Measurements from ENCODE around the gene RNH1.
"Not testable (repeated sequence)": the region's sequence is repeated elsewhere in the genome, so short reads cannot be mapped to it uniquely, and the experiment has no call there.

Gene RNH1

DNA sequence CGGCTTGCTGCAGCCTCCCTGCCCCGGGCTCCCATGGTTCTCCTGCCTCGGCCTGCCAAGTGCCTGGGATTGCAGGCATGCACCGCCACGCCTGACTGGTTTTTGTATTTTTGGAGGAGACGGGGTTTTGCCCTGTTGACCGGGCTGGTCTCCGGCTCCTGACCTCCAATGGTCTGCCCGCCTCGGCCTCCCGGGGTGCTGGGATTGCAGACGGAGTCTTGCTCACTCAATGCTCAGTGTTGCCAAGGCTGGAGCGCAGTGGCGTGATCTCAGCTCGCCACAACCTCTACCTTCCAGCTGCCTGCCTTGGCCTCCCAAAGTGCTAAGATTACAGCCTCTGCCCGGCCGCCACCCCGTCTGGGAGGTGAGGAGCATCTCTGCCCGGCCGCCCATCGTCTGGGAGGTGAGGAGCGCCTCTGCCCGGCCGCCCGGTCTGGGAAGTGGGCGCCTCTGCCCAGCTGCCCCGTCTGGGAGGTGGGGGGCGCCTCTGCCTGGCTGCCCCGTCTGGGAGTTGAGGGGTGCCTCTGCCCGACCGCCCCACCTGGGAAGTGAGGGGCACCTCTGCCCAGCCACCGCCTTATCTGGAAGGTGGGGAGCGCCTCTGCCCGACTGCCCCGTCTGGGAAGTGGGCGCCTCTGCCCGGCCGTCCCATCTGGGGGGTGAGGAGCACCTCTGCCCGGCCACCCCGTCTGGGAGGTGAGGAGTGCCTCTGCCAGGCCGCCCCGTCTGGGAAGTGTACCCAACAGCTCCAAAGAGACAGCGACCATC, 10.1 kb upstream of the RNH1 start:
- DNase-seq = not testable (repeated sequence)

DNA sequence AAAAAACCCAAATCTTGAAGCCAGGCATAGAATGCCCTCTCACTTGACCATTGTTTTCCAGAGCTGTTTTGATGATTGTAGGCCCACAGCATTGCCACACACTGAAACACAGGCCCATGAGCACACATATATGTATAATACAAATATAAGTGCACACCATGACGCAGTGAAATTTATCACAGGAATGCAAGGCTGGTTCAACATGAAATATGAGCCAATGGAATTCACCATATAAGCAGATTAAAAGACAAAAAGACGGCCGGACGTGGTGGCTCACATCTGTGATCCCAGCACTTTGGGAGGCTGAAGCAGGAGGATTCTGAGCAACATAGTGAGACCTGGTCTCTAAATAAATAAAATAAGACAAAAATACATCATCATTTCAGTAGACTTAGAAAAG, 9.4 kb upstream of the RNH1 start:
- DNase-seq = no peak

DNA sequence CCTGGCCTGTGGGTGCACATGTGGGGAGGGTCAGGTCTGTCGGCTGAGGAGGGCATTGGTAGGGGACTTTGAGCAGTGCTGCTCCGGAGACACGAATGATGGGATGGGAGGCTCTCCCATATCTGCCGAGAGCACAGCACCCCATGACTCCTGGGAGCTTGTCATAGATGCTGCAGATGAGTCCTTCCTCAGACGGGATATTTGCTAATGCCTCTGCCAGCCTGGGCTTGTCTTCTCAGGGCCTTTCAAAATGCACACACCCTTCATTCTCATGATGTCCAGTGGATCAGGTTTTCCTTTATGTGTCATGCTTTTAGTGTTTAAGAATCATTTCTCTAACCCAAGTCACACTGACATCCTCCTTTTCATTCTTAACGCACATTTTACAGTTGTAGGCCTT, 8.1 kb upstream of the RNH1 start:
- DNase-seq = no peak

DNA sequence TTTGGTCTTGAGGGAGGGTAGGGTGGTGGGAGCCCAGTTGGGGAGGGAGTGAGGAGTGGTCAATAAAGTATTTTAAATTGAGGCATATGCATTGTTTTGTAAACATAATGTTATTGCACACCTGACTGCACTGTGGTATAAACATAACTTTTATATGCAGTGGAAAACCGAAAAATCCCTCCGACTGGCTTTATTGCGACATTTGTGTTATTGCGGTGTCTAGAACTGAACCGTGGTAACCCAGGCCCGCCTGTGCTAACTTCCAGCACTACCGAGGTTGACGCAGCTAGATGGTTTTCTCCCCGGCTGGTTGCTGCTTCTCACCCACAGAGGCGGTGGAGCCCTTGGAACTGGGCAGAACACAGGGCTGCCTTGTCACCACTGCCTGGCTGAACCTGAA, 7.6 kb upstream of the RNH1 start:
- no peak for DNase-seq

DNA sequence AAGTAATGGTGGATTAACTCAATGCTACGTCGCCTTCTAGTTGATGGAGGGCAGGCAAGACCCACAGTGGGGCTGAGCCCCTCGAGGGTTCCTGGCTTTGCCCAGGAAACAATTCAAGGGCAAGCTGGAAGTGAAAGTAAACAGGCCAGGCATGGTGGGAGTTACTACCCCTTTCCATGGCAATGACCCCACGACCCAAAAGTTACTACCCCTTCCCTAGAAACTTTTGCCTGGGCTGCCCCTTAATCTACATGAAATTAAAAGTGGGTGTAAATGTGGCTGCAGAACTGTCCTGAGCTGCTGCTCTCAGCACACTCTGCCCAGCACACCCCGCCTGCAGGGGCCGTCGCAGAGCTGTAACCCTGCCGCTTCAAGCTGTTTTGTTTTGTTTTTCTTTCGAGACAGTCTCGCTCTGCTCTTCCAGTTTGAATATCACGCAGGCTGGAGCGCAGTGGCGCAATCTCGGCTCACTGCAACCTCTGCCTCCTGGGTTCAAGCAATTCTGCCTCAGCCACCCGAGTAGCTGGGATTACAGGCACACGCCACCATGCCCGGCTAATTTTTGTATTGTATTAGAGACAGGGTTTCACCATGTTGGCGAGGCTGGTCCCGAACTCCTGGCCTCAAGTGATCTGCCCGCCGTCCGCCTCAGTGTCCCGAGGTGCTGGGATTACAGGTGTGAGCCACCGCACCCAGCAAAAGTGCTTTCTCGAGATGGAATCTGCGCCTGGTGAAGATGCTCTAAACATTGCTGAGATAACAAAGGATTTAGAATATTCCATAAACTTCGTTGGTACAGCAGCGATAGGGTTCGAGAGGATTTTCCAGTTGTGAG, 5.9 kb upstream of the RNH1 start:
- DNase-seq = no peak

DNA sequence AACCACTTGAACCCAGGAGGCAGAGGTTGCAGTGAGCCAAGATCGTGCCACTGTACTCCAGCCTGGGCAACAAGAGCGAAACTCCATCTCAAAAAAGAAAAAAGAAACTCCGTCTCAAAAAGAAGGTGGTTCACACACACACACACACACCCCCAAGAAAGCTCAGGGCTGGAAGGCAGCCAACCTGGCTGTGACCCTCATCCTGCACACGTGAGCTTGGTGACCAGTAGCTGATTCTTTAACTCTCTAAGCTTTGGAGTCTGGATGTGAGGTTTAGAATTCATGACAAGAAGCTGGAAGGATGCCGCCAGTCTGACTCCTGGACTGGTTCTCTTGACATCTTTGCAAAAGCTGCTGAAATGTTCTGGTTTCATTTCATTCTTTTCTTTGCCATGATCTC, 1.9 kb upstream of the RNH1 start:
- no peak for DNase-seq

DNA sequence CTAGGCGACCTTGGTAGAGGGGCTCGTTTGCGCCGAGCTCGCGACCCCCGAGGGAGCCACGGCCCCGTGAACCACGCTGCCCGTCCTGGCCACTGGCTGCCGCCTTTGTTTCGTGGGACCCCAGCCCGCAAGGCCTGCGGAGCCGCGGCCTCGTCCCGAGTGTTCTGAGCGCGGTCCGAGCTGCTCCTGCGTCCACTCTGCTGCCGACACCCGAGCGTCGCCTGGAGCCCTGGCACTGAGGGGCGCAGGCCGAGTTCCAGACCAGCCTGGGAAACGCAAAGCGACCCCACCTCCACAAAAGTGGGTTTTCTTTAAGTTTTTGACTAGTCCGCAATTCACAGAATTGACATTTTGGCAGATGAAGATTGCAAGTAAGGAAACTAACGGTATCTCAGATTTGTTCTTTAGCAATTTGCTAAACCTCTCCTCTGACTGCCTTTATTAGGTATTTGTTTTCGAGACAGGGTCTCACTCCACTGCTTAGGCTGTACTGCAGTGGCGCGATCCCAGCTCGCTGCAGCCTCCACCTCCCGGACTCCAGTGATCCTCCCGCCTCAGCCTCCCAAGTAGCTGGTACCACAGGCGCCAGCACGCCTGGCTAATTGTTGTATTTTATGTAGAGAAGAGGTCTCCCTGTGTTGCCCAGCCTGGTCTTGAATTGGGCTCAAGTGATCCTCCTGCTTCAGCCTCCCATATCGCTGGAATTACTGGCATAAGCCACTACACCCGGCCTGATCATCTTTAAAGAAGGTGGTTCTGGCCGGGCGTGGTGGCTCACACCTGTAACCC, 879 bp upstream of the RNH1 start:
- no peak for DNase-seq

DNA sequence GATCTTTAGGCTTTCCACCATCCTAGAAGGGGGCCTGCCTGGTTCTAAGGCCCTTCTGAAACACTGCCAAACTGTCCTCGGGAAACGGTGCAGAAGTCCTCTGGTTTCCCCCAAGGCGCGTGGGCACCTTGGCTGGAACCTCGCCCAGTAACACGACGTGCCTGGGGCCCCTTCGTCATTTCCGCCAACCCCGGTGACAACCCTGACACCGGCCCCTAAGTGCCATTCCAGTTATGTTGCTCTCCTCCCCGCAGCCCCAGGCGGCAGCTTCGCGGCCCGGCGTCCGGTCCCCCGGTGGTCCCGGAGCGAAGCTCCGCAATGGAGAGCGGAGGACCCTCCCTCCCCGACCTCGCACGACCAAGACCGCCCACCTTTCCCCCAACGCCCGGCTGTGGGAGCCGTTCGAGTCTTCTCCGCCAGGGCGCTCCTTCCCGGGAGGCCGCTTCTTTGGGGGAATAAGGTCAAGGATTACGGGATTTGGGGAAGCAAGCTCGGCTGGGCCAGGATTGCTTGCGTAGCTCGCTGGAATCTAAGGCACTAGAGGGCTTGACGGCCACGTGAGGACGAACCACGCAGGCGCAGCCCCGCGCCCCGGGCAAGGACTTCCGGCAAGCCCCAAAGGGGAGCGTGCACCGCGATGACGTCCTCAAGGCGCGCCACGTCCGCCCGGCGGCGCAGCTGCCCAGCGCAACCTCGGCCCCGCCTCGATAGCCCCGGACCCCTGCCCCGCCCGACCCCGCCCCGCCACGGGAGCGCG, 626 bp downstream of the RNH1 start:
- DNase-seq = peak; percentile 92 to 97 (median 95)

DNA sequence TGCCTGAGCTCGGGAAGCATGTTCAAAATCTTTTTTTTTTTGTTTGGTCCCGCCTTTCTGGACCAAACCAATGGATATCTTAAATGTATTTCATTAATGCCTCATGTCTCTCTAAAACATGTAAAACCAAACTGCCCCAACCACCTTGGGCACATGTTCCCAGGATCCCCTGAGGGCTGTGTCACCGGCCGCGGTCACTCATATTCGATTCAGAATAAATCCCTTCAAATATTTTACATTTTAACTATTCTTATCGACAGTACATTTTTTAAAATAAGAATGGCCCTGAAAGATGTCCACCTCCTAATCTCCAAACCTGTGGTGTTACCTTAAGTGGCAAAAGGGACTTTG, 2.1 kb downstream of the RNH1 start:
- DNase-seq = no peak

DNA sequence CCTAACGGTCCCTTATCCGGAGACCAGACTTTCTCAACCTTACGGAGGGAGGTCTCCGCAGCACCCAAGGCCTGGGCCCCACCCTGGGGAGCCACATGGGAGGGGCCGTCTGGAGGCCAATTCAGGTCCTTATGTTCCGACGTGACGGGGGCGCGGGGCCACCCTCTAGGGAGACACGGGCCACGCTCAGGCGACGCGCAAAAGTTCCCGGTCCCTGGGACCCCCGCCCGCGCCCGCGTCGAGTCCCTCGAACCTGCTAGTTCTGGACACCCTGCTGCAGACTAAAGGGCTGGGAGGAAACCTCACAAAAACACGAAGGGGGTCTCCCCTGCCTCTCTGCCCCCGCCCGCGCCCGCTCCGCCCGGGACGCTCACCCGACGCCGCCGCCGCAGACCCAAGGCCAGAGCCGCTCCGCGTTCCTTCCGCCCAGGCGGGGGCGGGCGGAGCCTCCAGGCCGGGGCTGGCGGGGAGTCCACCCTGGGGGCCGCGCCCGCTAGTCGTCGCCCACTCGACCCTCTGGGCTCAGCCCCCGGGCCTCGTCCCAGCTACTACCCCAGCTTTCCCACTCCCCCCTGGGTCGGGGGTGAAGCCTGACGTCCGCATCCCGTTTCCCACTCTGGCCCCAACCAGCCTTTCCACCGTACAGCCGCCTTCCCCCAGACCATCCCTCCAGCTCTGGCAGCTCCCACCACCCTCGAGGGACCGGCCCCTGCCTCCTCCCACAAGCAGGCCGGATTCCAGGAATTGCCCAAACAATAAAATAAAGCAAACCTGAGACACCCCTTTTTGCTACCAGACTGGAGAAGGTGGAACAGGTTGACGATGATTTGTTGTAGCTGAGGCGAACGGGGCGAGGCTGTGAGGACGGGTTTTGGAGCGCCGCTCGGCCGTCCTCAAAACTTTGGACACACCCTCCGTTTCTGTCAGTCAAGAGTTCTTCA, 2.7 kb downstream of the RNH1 start:
- DNase-seq = no peak

DNA sequence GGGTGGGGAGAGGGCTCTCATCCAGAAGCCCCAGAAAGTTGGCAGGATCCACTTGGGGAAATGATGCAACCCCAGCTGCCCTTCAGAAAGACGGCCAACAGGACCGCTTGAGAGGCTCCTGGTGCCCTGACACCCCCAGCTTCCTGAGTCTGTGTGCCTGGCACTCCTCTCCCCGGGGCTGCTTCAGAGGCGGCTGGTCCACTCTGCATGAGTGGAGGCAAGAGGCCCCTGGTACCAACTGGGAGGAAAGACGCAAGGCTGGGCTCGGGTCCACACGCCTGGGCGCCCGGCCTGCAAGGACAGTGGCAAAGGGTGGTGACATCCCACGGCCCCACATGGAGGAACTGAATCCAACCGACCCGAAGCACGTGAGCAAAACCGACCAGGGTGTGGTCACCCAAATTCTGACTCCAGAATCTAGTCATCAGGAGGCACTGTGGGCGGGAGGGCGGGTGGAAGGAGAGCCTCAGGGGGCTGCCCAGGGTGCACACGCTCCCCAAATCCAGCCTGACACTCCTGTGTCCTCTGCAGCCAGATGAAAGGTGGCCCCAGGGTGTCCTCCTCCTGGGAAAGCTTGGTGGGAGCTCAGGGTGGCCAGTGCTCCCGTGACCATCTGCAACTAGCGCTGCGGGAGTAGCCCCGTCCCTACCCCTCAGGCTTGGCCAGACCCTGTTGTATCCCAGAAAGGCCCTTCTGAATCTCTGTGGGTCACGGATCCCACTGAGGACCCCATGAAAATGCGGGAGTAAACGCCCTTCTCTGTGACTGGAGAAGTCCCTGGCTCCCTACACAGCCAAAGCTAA, 3.7 kb downstream of the RNH1 start:
- no peak for DNase-seq

DNA sequence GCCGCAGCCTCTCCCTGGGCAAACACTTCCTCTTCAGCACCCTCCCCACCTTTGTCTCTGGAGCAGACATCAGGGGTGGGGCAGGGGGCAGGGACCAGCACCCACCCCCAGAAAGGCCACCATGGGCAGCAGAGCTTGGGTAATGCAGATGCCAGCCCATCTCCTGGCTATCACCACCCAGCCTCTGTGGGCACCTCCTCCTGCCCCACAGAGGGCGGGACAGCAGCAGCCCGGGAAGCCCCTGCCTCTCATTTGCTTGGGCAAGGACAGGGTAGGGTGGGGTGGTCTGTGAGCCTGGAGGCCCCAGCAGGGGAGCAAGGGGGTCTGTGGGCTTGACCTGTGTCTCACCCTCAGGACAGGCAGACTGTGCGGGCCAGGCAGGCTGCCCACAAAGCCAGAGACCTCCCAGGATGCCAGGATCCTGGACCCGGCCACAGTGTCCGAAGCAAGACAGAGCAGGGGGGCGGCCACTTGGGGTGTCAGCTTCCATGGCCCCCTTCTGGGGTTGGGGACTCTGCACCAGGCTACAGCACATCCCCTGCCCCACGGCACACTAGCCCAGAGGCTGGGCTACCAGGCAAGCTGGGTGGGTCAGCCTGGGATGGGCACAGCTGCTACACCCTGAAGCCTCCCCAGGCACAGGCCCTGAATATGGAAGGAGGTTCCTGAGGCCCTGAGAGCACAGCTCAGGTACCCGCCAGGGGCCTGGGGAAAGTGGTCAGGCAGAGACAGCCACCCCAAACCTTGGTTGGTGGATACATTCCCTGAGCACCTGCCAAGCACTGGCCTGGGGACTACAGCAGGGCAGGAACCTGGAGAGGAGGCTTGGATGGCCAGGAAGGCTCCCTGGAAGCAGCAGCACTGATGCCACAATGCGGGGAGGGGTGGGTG, 4.5 kb downstream of the RNH1 start:
- DNase-seq = no peak

DNA sequence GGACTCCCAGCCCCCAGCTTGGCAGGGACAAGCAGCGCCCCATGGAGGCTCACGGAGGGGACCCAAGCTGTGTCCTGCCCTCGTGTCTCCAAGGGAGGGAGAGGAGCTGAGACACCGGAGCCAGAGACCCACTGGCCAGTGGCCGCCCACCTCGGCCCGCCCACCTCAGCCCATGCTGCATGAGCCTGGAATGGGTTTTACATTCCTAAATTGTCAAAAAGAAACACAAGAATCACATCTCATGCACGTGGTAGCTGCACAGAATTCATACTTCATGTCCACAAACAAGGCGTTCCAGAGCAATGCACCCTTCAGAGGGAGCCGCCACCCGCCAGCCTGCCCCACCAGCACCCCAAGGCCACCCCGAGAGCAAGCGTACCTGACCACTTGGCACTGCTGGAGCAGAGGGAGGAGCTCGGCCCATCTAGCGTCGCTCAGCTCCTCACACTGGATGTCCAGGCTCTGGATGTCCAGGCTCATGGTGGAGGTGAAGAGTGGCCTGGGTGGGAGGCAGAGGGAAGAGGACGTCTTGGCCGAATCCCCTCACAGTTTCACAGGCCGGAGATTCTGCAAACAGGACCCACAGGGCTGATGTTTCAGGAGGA, 5.3 kb downstream of the RNH1 start:
- no peak for DNase-seq

DNA sequence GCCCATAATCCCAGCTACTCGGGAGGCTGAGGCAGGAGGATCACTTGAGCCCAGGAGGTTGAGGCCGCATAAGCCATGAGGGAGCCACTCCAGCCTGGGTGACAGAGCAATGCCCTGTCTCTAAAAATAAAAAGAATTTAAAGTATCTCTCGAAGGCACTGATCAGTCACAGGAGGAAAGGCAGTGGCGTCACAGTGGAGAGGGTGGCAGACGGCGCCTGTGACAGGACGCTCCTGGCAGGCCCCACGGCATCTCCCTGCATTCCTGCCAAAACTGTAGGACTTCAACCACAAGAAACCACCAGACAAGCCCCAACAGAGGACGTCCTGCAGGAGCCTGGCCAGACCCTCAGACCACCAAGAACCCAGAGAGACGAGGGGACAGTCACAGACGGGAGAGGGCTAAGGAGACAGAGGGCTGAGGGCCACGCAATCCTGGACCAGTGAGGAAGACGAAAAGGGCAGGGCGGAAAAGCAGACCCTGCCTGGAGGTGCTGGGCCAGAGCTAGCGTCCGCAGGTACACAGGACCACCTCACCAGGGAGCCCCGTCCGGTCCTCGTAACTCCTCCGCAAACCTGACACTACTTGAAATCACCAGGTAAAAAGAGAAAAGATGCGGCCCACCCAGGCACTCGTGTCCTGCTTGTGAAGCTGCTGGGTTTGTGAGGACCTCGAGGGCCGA, 5.9 kb downstream of the RNH1 start:
- no peak for DNase-seq

DNA sequence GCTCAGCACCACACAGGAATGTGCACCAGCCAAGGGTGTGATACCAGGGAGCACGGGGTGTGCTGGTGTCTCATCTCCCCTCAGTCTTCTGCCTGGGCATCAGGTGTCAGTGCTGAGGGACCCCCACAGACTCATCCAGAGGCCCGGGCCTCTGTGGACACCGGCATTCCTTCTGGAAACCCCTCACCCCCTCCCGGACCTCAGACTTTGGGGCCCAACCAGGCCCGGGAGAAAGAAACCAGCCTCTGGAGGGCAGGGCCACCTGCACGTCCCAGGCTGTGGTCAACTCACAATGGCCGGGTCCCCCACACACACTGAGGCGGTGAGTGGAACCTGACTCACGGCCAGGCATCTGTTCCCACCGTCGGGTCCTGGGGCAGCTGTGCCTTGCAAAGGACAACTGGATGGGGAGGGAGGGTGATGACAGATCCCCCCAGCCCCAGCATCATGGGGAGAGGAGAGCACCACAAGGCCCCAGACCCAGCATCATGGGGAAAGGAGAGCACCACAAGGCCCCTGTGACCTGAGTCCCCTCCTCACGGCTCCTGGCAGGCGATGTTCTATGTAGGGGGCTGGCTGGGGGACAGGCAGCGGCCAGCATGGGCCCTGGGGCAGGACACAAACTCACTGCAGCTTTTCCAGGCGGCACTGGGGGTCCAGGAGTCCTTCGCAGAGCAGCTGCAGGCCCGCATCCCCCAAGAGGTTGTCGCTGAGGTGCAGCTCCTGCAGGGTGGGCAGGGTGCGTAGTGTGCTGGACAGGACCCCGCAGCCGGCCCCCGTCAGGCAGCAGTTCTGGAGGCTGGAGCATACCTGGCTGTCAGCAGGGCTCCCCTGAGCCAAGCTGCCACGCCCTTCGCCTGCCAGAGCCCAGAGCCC, 7.6 kb downstream of the RNH1 start:
- DNase-seq = no peak

DNA sequence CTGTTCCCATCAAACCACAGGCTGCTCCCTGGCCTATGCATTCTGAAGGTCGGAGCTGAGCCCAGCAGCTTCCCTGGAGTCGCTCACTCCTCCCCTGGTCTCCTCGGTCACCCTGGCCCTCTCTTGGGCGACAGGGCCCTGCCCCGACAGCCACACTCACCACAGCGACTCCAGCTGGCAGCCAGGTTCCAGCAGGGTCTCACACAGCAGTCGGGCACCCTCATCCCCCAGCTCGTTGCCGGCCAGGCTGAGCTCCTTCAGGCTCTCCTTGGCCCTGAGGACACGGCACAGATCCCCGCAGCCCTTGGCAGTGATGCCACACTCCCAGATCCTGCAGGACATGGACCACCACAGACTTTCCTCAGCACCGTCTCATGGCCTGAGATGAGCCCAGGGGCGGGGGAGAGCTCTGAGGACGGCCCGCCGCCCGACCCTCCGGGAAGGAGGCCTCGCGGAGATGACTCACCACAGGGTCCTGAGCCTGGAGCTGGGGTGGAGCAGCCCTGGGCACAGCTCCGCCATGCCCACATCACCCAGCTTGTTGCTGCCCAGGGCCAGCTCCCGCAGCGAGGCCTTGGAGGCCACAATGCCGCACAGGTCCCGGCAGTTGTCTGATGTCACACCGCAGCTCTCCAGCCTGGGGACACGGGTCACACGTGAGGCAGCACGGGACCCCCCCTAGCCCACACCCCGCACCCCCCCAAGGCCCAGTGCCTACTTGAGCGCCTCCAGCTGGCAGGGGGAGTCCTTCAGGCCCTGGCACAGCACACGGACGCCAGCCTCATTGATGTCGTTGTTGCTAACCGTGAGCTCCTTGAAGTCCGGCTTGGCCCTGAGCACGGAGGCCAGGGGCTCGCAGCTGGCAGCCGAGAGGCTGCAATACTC, 8.5 kb downstream of the RNH1 start:
- DNase-seq = no peak

All from activated CD4-positive, CD25-positive, alpha-beta regulatory T cell (primary cell).